ENCODE results near the gene PRKAG1.

DNA sequence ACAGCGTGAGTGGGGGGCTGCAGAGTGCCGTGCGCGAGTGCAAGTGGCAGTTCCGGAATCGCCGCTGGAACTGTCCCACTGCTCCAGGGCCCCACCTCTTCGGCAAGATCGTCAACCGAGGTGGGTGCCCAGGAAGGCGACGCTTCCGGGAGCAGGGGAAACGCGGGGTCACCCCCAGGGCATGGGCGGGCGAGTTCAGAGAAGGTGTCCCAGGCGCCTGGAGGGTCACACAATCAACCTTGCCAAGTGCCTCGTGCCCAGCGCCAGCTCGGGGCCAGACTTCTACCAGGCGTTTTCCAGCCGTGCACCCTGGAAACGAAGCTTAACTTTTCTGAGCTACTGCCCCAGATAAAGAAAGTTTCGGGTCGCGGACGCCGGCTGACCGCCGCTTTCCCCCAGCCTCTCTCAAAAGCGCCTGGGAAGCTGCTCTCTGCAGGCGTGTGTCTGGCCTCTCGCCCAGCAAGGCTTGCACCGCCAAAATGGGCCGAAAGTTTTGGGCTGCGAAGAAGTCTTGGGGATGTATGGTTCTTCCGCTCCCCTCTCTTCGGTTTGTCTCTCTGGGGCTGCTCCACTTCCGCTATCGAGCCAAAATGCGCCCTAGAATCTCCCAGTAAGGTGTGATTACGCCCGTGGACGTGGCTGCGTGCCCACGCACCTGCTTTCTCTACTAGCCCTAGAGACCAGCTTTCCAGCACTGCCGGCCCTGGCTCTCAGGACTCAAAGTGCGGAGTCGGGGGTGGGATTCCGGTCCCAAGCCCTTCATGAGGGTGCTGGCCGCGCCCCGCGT is 38.8 kb downstream of the PRKAG1 start:
- TF ChIP-seq, protein P1, sequence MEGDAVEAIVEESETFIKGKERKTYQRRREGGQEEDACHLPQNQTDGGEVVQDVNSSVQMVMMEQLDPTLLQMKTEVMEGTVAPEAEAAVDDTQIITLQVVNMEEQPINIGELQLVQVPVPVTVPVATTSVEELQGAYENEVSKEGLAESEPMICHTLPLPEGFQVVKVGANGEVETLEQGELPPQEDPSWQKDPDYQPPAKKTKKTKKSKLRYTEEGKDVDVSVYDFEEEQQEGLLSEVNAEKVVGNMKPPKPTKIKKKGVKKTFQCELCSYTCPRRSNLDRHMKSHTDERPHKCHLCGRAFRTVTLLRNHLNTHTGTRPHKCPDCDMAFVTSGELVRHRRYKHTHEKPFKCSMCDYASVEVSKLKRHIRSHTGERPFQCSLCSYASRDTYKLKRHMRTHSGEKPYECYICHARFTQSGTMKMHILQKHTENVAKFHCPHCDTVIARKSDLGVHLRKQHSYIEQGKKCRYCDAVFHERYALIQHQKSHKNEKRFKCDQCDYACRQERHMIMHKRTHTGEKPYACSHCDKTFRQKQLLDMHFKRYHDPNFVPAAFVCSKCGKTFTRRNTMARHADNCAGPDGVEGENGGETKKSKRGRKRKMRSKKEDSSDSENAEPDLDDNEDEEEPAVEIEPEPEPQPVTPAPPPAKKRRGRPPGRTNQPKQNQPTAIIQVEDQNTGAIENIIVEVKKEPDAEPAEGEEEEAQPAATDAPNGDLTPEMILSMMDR (IDR thresholded peaks at IDR 0.05): no peak
- TF ChIP-seq POLR2A (IDR thresholded peaks at IDR 0.05) (no peak), EP300 (IDR thresholded peaks at IDR 0.05) (no peak)
